ENCODE data around the gene CTNNAL1.

Gene CTNNAL1

GRCh38 chr9:109043578-109043977, 30.3 kb upstream of the CTNNAL1 start:
- peaks cover 35% of the 10 kb centered on the region for H3K36me3 ChIP-seq (ENCODE audit: control insufficient read depth, insufficient read depth, low read length)
- WGBS, 2 experiments: 92 to 93% methylated on average over 4 of the region's 4 CpGs

GRCh38 chr9:109040571-109040970, 27.3 kb upstream of the CTNNAL1 start:
- H3K9me3 ChIP-seq (ENCODE audit: control insufficient read depth, low read length): no peaks in the 10 kb centered on the region
- no peaks in the 10 kb centered on the region for H3K27me3 ChIP-seq (ENCODE audit: control insufficient read depth, insufficient read depth, low read length, poor library complexity, severe bottlenecking)
- no peaks in the 10 kb centered on the region for H3K4me1 ChIP-seq (ENCODE audit: control insufficient read depth, insufficient read depth, low read length)
- H3K36me3 ChIP-seq (ENCODE audit: control insufficient read depth, insufficient read depth, low read length): peaks cover 34% of the 10 kb centered on the region
- WGBS, 2 experiments: 94 to 100% methylated on average over 3 of the region's 4 CpGs
- H3K4me3 ChIP-seq (ENCODE audit: insufficient read depth, low read depth, low read length): no peak overlapping the region
- H3K27ac ChIP-seq (ENCODE audit: insufficient read depth, low read depth, low read length, poor library complexity, severe bottlenecking): no peak overlapping the region

More at GRCh38 chr9:109043578-109043977, 30.3 kb upstream of the CTNNAL1 start:
- H3K4me1 ChIP-seq (ENCODE audit: control insufficient read depth, insufficient read depth, low read length): no peaks in the 10 kb centered on the region
- no peaks in the 10 kb centered on the region for H3K27me3 ChIP-seq (ENCODE audit: control insufficient read depth, insufficient read depth, low read length, poor library complexity, severe bottlenecking)
- no peak overlapping the region for H3K4me3 ChIP-seq (ENCODE audit: insufficient read depth, low read depth, low read length)
- no peak overlapping the region for H3K27ac ChIP-seq (ENCODE audit: insufficient read depth, low read depth, low read length, poor library complexity, severe bottlenecking)
- no peaks in the 10 kb centered on the region for H3K9me3 ChIP-seq (ENCODE audit: control insufficient read depth, low read length)

GRCh38 chr9:109039539-109039938, 26.2 kb upstream of the CTNNAL1 start:
- 95 to 98% methylated on average over 4 of the region's 4 CpGs for WGBS, 2 experiments
- H3K36me3 ChIP-seq (ENCODE audit: control insufficient read depth, insufficient read depth, low read length): peaks cover 28% of the 10 kb centered on the region
- H3K4me1 ChIP-seq (ENCODE audit: control insufficient read depth, insufficient read depth, low read length): no peaks in the 10 kb centered on the region
- no peaks in the 10 kb centered on the region for H3K27me3 ChIP-seq (ENCODE audit: control insufficient read depth, insufficient read depth, low read length, poor library complexity, severe bottlenecking)
- no peak overlapping the region for H3K27ac ChIP-seq (ENCODE audit: insufficient read depth, low read depth, low read length, poor library complexity, severe bottlenecking)
- no peak overlapping the region for H3K4me3 ChIP-seq (ENCODE audit: insufficient read depth, low read depth, low read length)
- no peaks in the 10 kb centered on the region for H3K9me3 ChIP-seq (ENCODE audit: control insufficient read depth, low read length)

GRCh38 chr9:109037946-109038715, 24.8 kb upstream of the CTNNAL1 start:
- Histone ChIP-seq H3K27me3 (ENCODE audit: control insufficient read depth, insufficient read depth, low read length, poor library complexity, severe bottlenecking) (no peaks in the 10 kb centered on the region), H3K36me3 (ENCODE audit: control insufficient read depth, insufficient read depth, low read length) (peaks cover 21% of the 10 kb centered on the region), H3K27ac (ENCODE audit: insufficient read depth, low read depth, low read length, poor library complexity, severe bottlenecking) (no peak overlapping the region), H3K9me3 (ENCODE audit: control insufficient read depth, low read length) (no peaks in the 10 kb centered on the region), H3K4me1 (ENCODE audit: control insufficient read depth, insufficient read depth, low read length) (no peaks in the 10 kb centered on the region), H3K4me3 (ENCODE audit: insufficient read depth, low read depth, low read length) (no peak overlapping the region)
- 94 to 96% methylated on average over 4 of the region's 4 CpGs for WGBS, 2 experiments

GRCh38 chr9:109036744-109037680, 23.7 kb upstream of the CTNNAL1 start:
- Histone ChIP-seq H3K27ac (ENCODE audit: insufficient read depth, low read depth, low read length, poor library complexity, severe bottlenecking) (no peak overlapping the region), H3K27me3 (ENCODE audit: control insufficient read depth, insufficient read depth, low read length, poor library complexity, severe bottlenecking) (no peaks in the 10 kb centered on the region), H3K9me3 (ENCODE audit: control insufficient read depth, low read length) (no peaks in the 10 kb centered on the region), H3K4me3 (ENCODE audit: insufficient read depth, low read depth, low read length) (no peak overlapping the region), H3K36me3 (ENCODE audit: control insufficient read depth, insufficient read depth, low read length) (peaks cover 17% of the 10 kb centered on the region), H3K4me1 (ENCODE audit: control insufficient read depth, insufficient read depth, low read length) (no peaks in the 10 kb centered on the region)
- 89 to 92% methylated on average over 4 to 6 of the region's 6 CpGs for WGBS, 2 experiments

- no peak overlapping the region for H3K4me3 ChIP-seq (ENCODE audit: insufficient read depth, low read depth, low read length)
- H3K36me3 ChIP-seq (ENCODE audit: control insufficient read depth, insufficient read depth, low read length): peaks cover 15% of the 10 kb centered on the region
- WGBS, 2 experiments: 94 to 95% methylated on average over 1 to 2 of the region's 2 CpGs
- H3K4me1 ChIP-seq (ENCODE audit: control insufficient read depth, insufficient read depth, low read length): no peaks in the 10 kb centered on the region
- H3K27ac ChIP-seq (ENCODE audit: insufficient read depth, low read depth, low read length, poor library complexity, severe bottlenecking): no peak overlapping the region
- H3K27me3 ChIP-seq (ENCODE audit: control insufficient read depth, insufficient read depth, low read length, poor library complexity, severe bottlenecking): no peaks in the 10 kb centered on the region
- H3K9me3 ChIP-seq (ENCODE audit: control insufficient read depth, low read length): no peaks in the 10 kb centered on the region
Measured at GRCh38 chr9:109035684-109036423, 22.6 kb upstream of the CTNNAL1 start.

- Histone ChIP-seq H3K27me3 (ENCODE audit: control insufficient read depth, insufficient read depth, low read length, poor library complexity, severe bottlenecking) (no peaks in the 10 kb centered on the region), H3K4me3 (ENCODE audit: insufficient read depth, low read depth, low read length) (no peak overlapping the region), H3K4me1 (ENCODE audit: control insufficient read depth, insufficient read depth, low read length) (no peaks in the 10 kb centered on the region), H3K9me3 (ENCODE audit: control insufficient read depth, low read length) (no peaks in the 10 kb centered on the region), H3K27ac (ENCODE audit: insufficient read depth, low read depth, low read length, poor library complexity, severe bottlenecking) (no peak overlapping the region), H3K36me3 (ENCODE audit: control insufficient read depth, insufficient read depth, low read length) (peaks cover 15% of the 10 kb centered on the region)
- WGBS, 2 experiments: 90 to 93% methylated on average over 6 of the region's 6 CpGs
Measured at GRCh38 chr9:109033941-109034700, 20.8 kb upstream of the CTNNAL1 start.

GRCh38 chr9:109031241-109031640, 17.9 kb upstream of the CTNNAL1 start:
- Histone ChIP-seq H3K27me3 (ENCODE audit: control insufficient read depth, insufficient read depth, low read length, poor library complexity, severe bottlenecking) (no peaks in the 10 kb centered on the region), H3K4me3 (ENCODE audit: insufficient read depth, low read depth, low read length) (no peak overlapping the region), H3K27ac (ENCODE audit: insufficient read depth, low read depth, low read length, poor library complexity, severe bottlenecking) (no peak overlapping the region), H3K4me1 (ENCODE audit: control insufficient read depth, insufficient read depth, low read length) (no peaks in the 10 kb centered on the region), H3K36me3 (ENCODE audit: control insufficient read depth, insufficient read depth, low read length) (peaks cover 10% of the 10 kb centered on the region), H3K9me3 (ENCODE audit: control insufficient read depth, low read length) (no peaks in the 10 kb centered on the region)
- 97 to 100% methylated on average over 3 of the region's 3 CpGs for WGBS, 2 experiments

- H3K36me3 ChIP-seq (ENCODE audit: control insufficient read depth, insufficient read depth, low read length): peaks cover 4% of the 10 kb centered on the region
Measured at GRCh38 chr9:109030426-109030825, 17.1 kb upstream of the CTNNAL1 start.

More at GRCh38 chr9:109030426-109030825, 17.1 kb upstream of the CTNNAL1 start:
- Histone ChIP-seq H3K9me3 (ENCODE audit: control insufficient read depth, low read length) (no peaks in the 10 kb centered on the region), H3K27me3 (ENCODE audit: control insufficient read depth, insufficient read depth, low read length, poor library complexity, severe bottlenecking) (no peaks in the 10 kb centered on the region), H3K27ac (ENCODE audit: insufficient read depth, low read depth, low read length, poor library complexity, severe bottlenecking) (no peak overlapping the region), H3K4me1 (ENCODE audit: control insufficient read depth, insufficient read depth, low read length) (no peaks in the 10 kb centered on the region), H3K4me3 (ENCODE audit: insufficient read depth, low read depth, low read length) (no peak overlapping the region)
- WGBS, 2 experiments: 90 to 95% methylated on average over 4 of the region's 4 CpGs

All from ectodermal cell (in vitro differentiated cells).